ENCODE results near the gene DNAJC5G. TPM values are rescaled to one million over a fixed set of nuclear protein-coding genes. Genes with fewer than 3 reads are reported as not detected.
A peak's percentile ranks its signal among the peaks of the same experiment; 100 is the strongest.
"Not testable (repeated sequence)": the region's sequence is repeated elsewhere in the genome, so short reads cannot be mapped to it uniquely, and the experiment has no call there.

Gene DNAJC5G
- total RNA-seq, 2 experiments from 2014 or later, result not detected

DNA sequence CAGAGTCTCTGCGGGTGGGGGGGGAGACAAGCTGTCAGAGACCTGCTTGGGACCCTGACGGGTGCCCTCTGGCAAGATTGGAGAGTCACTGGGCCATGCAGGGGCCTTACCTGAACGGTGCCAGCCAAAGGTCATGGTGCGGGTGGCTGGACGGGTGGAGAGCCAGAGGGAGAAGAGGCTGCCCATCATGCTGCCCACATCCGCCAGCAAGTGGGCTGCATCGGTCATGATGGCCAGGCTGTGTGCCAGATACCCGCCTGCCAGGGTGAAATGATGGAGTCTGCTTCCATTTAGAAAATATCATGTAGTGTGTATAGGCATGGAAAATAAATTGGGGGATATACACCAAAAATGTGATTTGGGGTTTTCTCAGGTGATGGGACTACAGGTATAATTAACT lies 17.2 kb upstream of the DNAJC5G start:
- peaks cover 53% of the 10 kb centered on the region for H3K27me3 Mint-ChIP-seq (ENCODE audit: low read depth)

GRCh38 chr2:27261241-27261925 lies 13.8 kb upstream of the DNAJC5G start:
- no peak for DNase-seq
- Mint-ChIP-seq H3K4me1 (ENCODE audit: low read depth) (peaks cover 26% of the 10 kb centered on the region), H3K9me3 (no peaks in the 10 kb centered on the region), H3K27me3 (ENCODE audit: low read depth) (peaks cover 65% of the 10 kb centered on the region), H3K27ac (no peak overlapping the region), H3K4me3 (peak overlapping the region; percentile 41), H3K36me3 (ENCODE audit: low read depth) (no peaks in the 10 kb centered on the region)
- intact Hi-C loops (cut with micrococcal nuclease), result loop anchor here (5.0 kb wide), 2 partner anchors 41 to 164 kb away; no protein-coding TSS in a partner anchor
- CTCF ChIA-PET, result interaction anchor here (1.0 kb wide), 1 partner anchor 18 kb away, joined by 3 read pairs; no protein-coding TSS in a partner anchor

More for the DNA sequence above, 17.2 kb upstream of the DNAJC5G start:
- CTCF ChIA-PET, result interaction anchor here (1.5 kb wide), 1 partner anchor 22 kb away, joined by 4 read pairs; no protein-coding TSS in a partner anchor
- Mint-ChIP-seq H3K4me1 (ENCODE audit: low read depth) (peaks cover 8% of the 10 kb centered on the region), H3K27ac (no peak overlapping the region), H3K9me3 (no peaks in the 10 kb centered on the region), H3K4me3 (no peak overlapping the region), H3K36me3 (ENCODE audit: low read depth) (no peaks in the 10 kb centered on the region)
- intact Hi-C loops (cut with micrococcal nuclease), result no loop called here
- no peak for DNase-seq

- CTCF ChIA-PET, result interaction anchor here (1.0 kb wide), 1 partner anchor 18 kb away, joined by 3 read pairs; no protein-coding TSS in a partner anchor
- DNase-seq, result no peak
- Mint-ChIP-seq H3K9me3 (no peaks in the 10 kb centered on the region), H3K36me3 (ENCODE audit: low read depth) (no peaks in the 10 kb centered on the region), H3K4me1 (ENCODE audit: low read depth) (peaks cover 26% of the 10 kb centered on the region), H3K4me3 (peak overlapping the region; percentile 41), H3K27me3 (ENCODE audit: low read depth) (peaks cover 60% of the 10 kb centered on the region), H3K27ac (no peak overlapping the region)
- intact Hi-C loops (cut with micrococcal nuclease), result loop anchor here (5.0 kb wide), 2 partner anchors 40 to 165 kb away; no protein-coding TSS in a partner anchor
These were observed 13.3 kb upstream of the DNAJC5G start for GRCh38 chr2:27261926-27262298.

DNA sequence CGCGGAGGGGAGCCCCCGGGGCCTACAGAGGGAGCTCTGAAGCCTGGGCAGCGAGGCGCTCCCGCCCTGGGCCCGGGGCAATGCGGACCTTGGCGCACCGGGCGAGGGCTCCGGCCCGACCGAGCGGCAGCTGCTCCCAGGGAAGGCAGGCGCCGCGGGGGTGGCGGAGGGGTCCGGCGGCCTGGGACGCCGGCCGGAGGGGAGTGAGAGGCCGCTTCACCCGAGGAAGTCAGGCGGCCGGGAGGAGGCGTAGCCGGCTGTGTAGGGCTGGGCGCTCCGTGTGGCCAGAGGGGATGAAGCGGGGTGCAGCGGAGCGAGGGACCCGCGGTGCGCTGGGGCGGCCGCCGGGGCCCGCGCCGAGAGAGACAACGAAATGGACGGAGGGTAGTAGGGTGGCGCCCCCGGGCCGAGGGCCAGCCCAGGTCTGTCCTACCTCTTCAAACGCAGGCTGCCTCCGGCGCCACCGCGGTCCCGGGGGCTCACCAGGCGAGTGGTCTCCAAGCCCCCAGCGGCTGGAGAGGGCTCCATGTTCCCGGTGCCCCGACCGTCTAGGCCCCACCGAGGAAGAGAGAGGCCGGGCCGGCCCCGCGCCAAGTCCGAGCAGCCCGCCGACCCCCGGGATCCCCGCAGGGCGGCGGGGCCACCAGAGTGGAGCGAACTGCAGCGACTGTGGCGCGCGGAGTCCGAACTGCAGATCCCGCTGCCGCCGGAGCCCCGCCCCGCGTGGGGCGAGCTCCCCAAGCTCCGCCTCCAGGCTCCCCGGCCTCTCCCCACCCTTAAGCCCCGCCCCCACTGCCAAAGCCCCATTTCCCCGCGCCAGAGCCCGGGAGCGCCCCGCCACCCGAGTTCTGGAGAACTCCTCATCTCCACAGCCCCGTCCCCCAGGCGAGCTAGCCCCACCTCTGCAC lies 12.6 kb upstream of the DNAJC5G start, which contains the start of gene SLC30A3:
Gene SLC30A3 (minus strand): TSS at position 669 of the 908 bp plus-strand sequence. CDS start 141 bp downstream, at position 528.
- peak within 1 kb of the TSS; percentile 77 for H3K4me3 Mint-ChIP-seq
- H3K27me3 Mint-ChIP-seq (ENCODE audit: low read depth), result peaks cover 53% of the 10 kb centered on the region
- H3K9me3 Mint-ChIP-seq, result no peaks in the 10 kb centered on the region
- no peaks in the 10 kb centered on the region for H3K36me3 Mint-ChIP-seq (ENCODE audit: low read depth)
- no peak within 1 kb of the TSS for H3K27ac Mint-ChIP-seq
- intact Hi-C loops (cut with micrococcal nuclease), result loop anchor here (5.0 kb wide), 2 partner anchors 40 to 165 kb away; no protein-coding TSS in a partner anchor
- CTCF ChIA-PET, result interaction anchor here (0.9 to 5.1 kb wide), 2 partner anchors 17 to 21 kb away, joined by 4 to 44 read pairs; no protein-coding TSS in a partner anchor
- peaks cover 26% of the 10 kb centered on the region for H3K4me1 Mint-ChIP-seq (ENCODE audit: low read depth)
- peak; percentile 74 for DNase-seq

GRCh38 chr2:27263287-27264252 lies 11.7 kb upstream of the DNAJC5G start:
- intact Hi-C loops (cut with micrococcal nuclease), result loop anchor here (5.0 kb wide), 2 partner anchors 39 to 166 kb away; no protein-coding TSS in a partner anchor
- no peaks in the 10 kb centered on the region for H3K36me3 Mint-ChIP-seq (ENCODE audit: low read depth)
- DNase-seq, result no peak
- peaks cover 26% of the 10 kb centered on the region for H3K4me1 Mint-ChIP-seq (ENCODE audit: low read depth)
- CTCF ChIA-PET, result interaction anchor here (0.9 to 5.1 kb wide), 6 partner anchors 15 to 160 kb away, joined by 4 to 44 read pairs (median 5); no protein-coding TSS in a partner anchor
- H3K27me3 Mint-ChIP-seq (ENCODE audit: low read depth), result peaks cover 48% of the 10 kb centered on the region
- no peak overlapping the region for H3K27ac Mint-ChIP-seq
- peak overlapping the region; percentile 77 for H3K4me3 Mint-ChIP-seq
- H3K9me3 Mint-ChIP-seq, result no peaks in the 10 kb centered on the region

DNA sequence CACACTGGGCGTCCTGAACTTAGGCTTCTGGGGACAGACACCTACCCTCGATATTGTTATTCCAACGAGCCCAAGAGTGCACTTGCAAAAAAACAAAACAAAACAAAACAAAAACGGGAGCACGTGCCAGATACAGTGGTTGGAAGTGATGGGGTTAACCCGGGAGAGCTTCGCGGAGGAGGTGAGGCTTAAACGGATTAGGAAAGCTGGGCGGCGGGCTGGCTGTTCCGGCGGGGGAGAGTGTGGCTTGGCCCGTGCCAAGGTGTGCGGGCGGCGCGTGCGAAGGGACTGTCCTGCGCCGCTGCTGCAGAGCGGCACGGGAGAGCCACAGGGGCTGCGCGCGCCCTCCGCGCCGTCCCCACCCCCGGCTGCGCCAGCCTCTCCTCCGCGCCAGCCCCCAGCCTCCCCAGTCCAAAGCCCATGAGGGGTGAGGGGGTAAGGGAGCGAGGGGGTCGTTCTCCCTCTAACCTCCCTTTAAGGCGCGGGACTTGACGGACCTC lies 10.9 kb upstream of the DNAJC5G start:
- no peak overlapping the region for H3K27ac Mint-ChIP-seq
- peak; percentile 39 for DNase-seq
- CTCF ChIA-PET, result interaction anchor here (0.8 to 5.1 kb wide), 10 partner anchors 9 to 177 kb away, joined by 3 to 44 read pairs (median 4); partner anchors contain the start of gene KHK
- intact Hi-C loops (cut with micrococcal nuclease), result loop anchor here (5.0 kb wide), 2 partner anchors 38 to 167 kb away; no protein-coding TSS in a partner anchor
- H3K9me3 Mint-ChIP-seq, result no peaks in the 10 kb centered on the region
- no peaks in the 10 kb centered on the region for H3K36me3 Mint-ChIP-seq (ENCODE audit: low read depth)
- H3K27me3 Mint-ChIP-seq (ENCODE audit: low read depth), result peaks cover 45% of the 10 kb centered on the region
- peaks cover 26% of the 10 kb centered on the region for H3K4me1 Mint-ChIP-seq (ENCODE audit: low read depth)
- H3K4me3 Mint-ChIP-seq, result peak overlapping the region; percentile 77

DNA sequence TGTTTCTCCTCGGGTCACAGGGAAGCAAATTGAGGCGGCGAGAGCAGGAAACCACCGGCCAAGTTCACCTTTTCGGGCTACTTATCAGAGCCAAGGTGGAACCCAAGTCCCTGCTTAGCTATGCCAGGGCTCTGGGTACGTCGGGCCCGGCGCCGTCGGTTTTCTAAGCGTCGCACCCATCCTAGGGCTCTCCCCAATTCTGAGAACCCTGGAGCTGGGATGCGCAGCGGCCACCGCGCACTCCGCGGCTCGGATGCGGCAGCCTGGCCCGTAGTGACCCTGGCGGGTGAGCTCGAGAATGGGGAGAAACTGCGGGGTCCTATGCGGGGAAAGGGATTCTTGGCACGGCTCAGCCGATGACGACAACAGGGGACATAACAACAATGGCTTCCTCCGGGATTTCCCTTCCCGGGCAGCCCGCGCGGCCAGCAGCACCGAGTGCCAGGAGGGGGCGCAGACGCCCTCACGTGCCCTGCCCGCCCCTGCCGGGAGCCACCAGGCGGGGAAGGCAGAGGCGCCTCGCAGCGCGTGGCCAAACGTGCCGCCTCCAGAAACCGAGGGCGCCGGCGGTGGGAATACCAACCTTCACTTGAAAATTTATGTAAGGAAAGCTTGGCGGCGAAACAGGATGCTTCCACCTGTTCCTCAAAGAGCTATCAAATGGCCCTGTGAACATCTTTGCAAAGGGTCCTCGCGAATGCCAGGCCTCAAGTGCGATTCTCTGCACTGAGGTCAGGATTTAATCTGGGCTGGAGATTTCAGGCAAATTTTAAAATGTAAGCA lies 10.3 kb upstream of the DNAJC5G start:
- Mint-ChIP-seq H3K27ac (no peak overlapping the region), H3K27me3 (ENCODE audit: low read depth) (peaks cover 44% of the 10 kb centered on the region), H3K4me3 (peak overlapping the region; percentile 77), H3K36me3 (ENCODE audit: low read depth) (no peaks in the 10 kb centered on the region), H3K9me3 (no peaks in the 10 kb centered on the region), H3K4me1 (ENCODE audit: low read depth) (peaks cover 26% of the 10 kb centered on the region)
- CTCF ChIA-PET, result interaction anchor here (0.6 to 5.1 kb wide), 17 partner anchors 8 to 419 kb away, joined by 3 to 44 read pairs (median 4); partner anchors contain the start of genes KHK and TRIM54
- intact Hi-C loops (cut with micrococcal nuclease), result loop anchor here (1.0 to 5.0 kb wide), 3 partner anchors 15 to 168 kb away; no protein-coding TSS in a partner anchor
- DNase-seq, result peak; percentile 81

- DNase-seq, result no peak
- H3K4me3 Mint-ChIP-seq, result peak overlapping the region; percentile 39
- H3K27ac Mint-ChIP-seq, result no peak overlapping the region
- CTCF ChIA-PET, result interaction anchor here (0.6 to 5.1 kb wide), 13 partner anchors 8 to 420 kb away, joined by 3 to 44 read pairs (median 3); partner anchors contain the start of genes KHK and TRIM54
- H3K27me3 Mint-ChIP-seq (ENCODE audit: low read depth), result peaks cover 39% of the 10 kb centered on the region
- H3K4me1 Mint-ChIP-seq (ENCODE audit: low read depth), result peaks cover 26% of the 10 kb centered on the region
- H3K9me3 Mint-ChIP-seq, result no peaks in the 10 kb centered on the region
- intact Hi-C loops (cut with micrococcal nuclease), result loop anchor here (1.0 kb wide), 1 partner anchor 15 kb away; no protein-coding TSS in a partner anchor
- H3K36me3 Mint-ChIP-seq (ENCODE audit: low read depth), result no peaks in the 10 kb centered on the region
These were observed 9.7 kb upstream of the DNAJC5G start for GRCh38 chr2:27265536-27265870.

DNA sequence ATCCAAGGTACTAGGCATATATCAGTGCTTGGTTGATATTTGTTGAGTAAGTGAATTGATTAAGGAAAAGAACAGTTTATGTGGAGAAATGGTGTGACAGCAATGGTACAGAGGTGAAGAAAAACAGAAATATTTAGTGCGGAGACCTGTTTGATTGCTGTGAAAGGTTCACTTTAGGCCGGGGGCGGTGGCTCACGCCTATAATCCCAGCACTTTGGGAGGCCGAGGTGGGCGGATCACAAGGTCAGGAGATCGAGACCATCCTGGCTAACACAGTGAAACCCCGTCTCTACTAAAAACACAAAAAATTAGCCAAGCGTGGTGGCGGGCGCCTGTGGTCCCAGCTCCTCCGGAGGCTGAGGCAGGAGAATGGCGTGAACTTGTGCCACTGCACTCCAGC lies 6.9 kb upstream of the DNAJC5G start:
- DNase-seq; H3K27ac Mint-ChIP-seq; intact Hi-C loops (cut with micrococcal nuclease); H3K4me3 Mint-ChIP-seq; H3K9me3 Mint-ChIP-seq; H3K36me3 Mint-ChIP-seq (ENCODE audit: low read depth): not testable (repeated sequence)
- CTCF ChIA-PET, result interaction anchor here (0.8 to 0.9 kb wide), 2 partner anchors 11 kb away, joined by 3 to 4 read pairs; no protein-coding TSS in a partner anchor
- Mint-ChIP-seq H3K27me3 (ENCODE audit: low read depth) (peaks cover 21% of the 10 kb centered on the region), H3K4me1 (ENCODE audit: low read depth) (peaks cover 15% of the 10 kb centered on the region)

DNA sequence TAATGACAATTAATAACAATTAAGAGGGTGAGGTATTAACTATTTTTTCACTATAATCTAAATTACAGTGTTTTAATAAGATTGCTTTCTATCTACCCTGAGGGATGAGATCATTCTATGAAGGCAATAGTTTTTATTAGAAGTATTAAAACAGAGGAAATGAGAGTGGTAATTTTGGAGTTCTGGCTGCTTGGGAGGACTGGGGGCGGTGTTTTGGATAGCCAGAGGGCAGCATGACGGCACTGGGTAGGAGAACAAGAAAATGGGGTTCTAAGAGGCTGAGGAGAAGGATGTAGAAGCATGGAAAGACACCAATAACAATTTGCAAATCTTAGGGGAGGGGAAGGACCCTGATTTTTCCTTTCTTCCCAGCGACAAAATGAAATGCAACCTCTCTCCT lies 5.1 kb upstream of the DNAJC5G start:
- H3K4me3 Mint-ChIP-seq, result no peak overlapping the region
- CTCF ChIA-PET, result interaction anchor here (1.0 to 3.5 kb wide), 2 partner anchors 10 to 32 kb away, joined by 6 to 20 read pairs; no protein-coding TSS in a partner anchor
- peaks cover 3% of the 10 kb centered on the region for H3K4me1 Mint-ChIP-seq (ENCODE audit: low read depth)
- no peak for DNase-seq
- H3K36me3 Mint-ChIP-seq (ENCODE audit: low read depth), result no peaks in the 10 kb centered on the region
- H3K9me3 Mint-ChIP-seq, result no peaks in the 10 kb centered on the region
- intact Hi-C loops (cut with micrococcal nuclease), result no loop called here
- H3K27ac Mint-ChIP-seq, result no peak overlapping the region
- peaks cover 8% of the 10 kb centered on the region for H3K27me3 Mint-ChIP-seq (ENCODE audit: low read depth)
